NB4 (cell line): ENCODE results near the gene JAKMIP1.

Experiments
- CTCF ChIP-seq: IDR thresholded peaks from one replicate; pipeline ENCODE4 v1.5.1; 2012; ENCODE audit warnings: low read depth, low read length
- POLR2A ChIP-seq: IDR thresholded peaks from 2 replicates; pipeline ENCODE4 v1.6.1; 2011; ENCODE audit warnings: mild to moderate bottlenecking; ENCODE audit not compliant: insufficient read length; ENCODE audit errors: extremely low read depth
- TF ChIP-seq, protein P1 (sequence below): IDR thresholded peaks from 2 replicates; pipeline ENCODE4 v1.6.1; 2011; ENCODE audit warnings: low read depth, low read length

- TF ChIP-seq CTCF, result no peak
- TF ChIP-seq, protein P1, sequence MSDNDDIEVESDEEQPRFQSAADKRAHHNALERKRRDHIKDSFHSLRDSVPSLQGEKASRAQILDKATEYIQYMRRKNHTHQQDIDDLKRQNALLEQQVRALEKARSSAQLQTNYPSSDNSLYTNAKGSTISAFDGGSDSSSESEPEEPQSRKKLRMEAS, result no peak
- no peak for TF ChIP-seq POLR2A
Observed at GRCh38 chr4:6209921-6210320, 9.6 kb upstream of the JAKMIP1 start.
